Activated CD4-positive, alpha-beta T cell treated with anti-CD3 and anti-CD28 coated beads for 36 hours (primary cell): ENCODE data around the gene LIN7B. TPM values are rescaled to one million over a fixed set of nuclear protein-coding genes. Genes with fewer than 3 reads are reported as not detected.

Experiments
- total RNA-seq, 2 experiments: library from RNA; stranded (reverse); gene quantifications; one replicate each; pipeline ENCODE4 v1.2.3, GENCODE V29; 2021

Gene LIN7B
- total RNA-seq, 2 experiments from 2014 or later, result 3.5 to 4.3 TPM

Other genes starting within 250 kb of the LIN7B start
- 10 to 100 TPM in 1 of 2 experiments, 1 to 10 TPM in 1; 7.0 to 10.9 TPM for gene PLEKHA4, start 245.8 kb upstream of the LIN7B start, total RNA-seq
- 10 to 100 TPM; 51.6 to 62.4 TPM for gene PPP1R15A, start 241.9 kb upstream of the LIN7B start, total RNA-seq
- gene TULP2, start 215.6 kb upstream of the LIN7B start, total RNA-seq, result under 1 TPM; 0.37 to 0.87 TPM
- 100 to 1,000 TPM; 115 to 118 TPM for gene NUCB1, start 214.1 kb upstream of the LIN7B start, total RNA-seq
- 1 to 10 TPM; 1.4 to 2.4 TPM for gene DHDH, start 180.7 kb upstream of the LIN7B start, total RNA-seq
- 100 to 1,000 TPM; 128 to 143 TPM for gene BAX, start 159.5 kb upstream of the LIN7B start, total RNA-seq
- 1,000 to 10,000 TPM in 1 of 2 experiments, 100 to 1,000 TPM in 1; 809 to 1,111 TPM for gene FTL, start 149.1 kb upstream of the LIN7B start, total RNA-seq
- gene GYS1, start 121.1 kb upstream of the LIN7B start, total RNA-seq, result 100 to 1,000 TPM in 1 of 2 experiments, 10 to 100 TPM in 1; 80.2 to 102 TPM
- 100 to 1,000 TPM; 155 to 178 TPM for gene RUVBL2, start 120.5 kb upstream of the LIN7B start, total RNA-seq
- gene LHB, start 97.3 kb upstream of the LIN7B start, total RNA-seq, result under 1 TPM; 0.39 to 0.51 TPM
- not detected for gene CGB3, start 90.0 kb upstream of the LIN7B start, total RNA-seq
- gene CGB2, start 82.5 kb upstream of the LIN7B start, total RNA-seq, result under 1 TPM in 1 of 2 experiments, not detected in 1; 0.43 TPM
- not detected for gene CGB1, start 77.5 kb upstream of the LIN7B start, total RNA-seq
- gene CGB5, start 70.5 kb upstream of the LIN7B start, total RNA-seq, result not detected
- not detected for gene CGB8, start 65.3 kb upstream of the LIN7B start, total RNA-seq
- gene CGB7, start 56.6 kb upstream of the LIN7B start, total RNA-seq, result under 1 TPM in 1 of 2 experiments, not detected in 1; 0.40 TPM
- gene NTF4, start 49.6 kb upstream of the LIN7B start, total RNA-seq, result not detected
- not detected for gene KCNA7, start 41.7 kb upstream of the LIN7B start, total RNA-seq
- 100 to 1,000 TPM; 225 to 306 TPM for gene SNRNP70, start 28.9 kb upstream of the LIN7B start, total RNA-seq
- gene C19orf73, start 4.8 kb downstream of the LIN7B start, total RNA-seq, result 1 to 10 TPM; 1.7 to 2.0 TPM
- gene PPFIA3, start 5.2 kb downstream of the LIN7B start, total RNA-seq, result 1 to 10 TPM; 5.4 to 6.1 TPM
- gene HRC, start 41.0 kb downstream of the LIN7B start, total RNA-seq, result not detected
- gene TRPM4, start 43.4 kb downstream of the LIN7B start, total RNA-seq, result 1 to 10 TPM; 1.5 to 1.9 TPM
- gene SLC6A16, start 210.8 kb downstream of the LIN7B start, total RNA-seq, result 1 to 10 TPM in 1 of 2 experiments, under 1 TPM in 1; 0.42 to 1.3 TPM
- gene CD37, start 221.0 kb downstream of the LIN7B start, total RNA-seq, result 100 to 1,000 TPM; 152 to 191 TPM
- not detected for gene TEAD2, start 248.0 kb downstream of the LIN7B start, total RNA-seq
- not detected for gene DKKL1, start 249.5 kb downstream of the LIN7B start, total RNA-seq